K562 (cell line): ENCODE results near the gene CASKIN1. TPM values are rescaled to one million over a fixed set of nuclear protein-coding genes. Genes with fewer than 3 reads are reported as not detected.
A peak's percentile ranks its signal among the peaks of the same experiment; 100 is the strongest.

Source experiments
- CHAMP1 ChIP-seq: fragments of 450-650 bp; IDR thresholded peaks from 2 replicates; pipeline ENCODE4 v1.6.1; 2016; ENCODE audit warnings: mild to moderate bottlenecking
- CHD7 ChIP-seq: fragments of 200-600 bp; sonication (generic); IDR thresholded peaks from one replicate; pipeline ENCODE4 v1.6.1; 2012; ENCODE audit warnings: mild to moderate bottlenecking, low read depth, low read length, inconsistent platforms
- CTCF ChIP-seq, 3 experiments: IDR thresholded peaks in 2 of 3; conservative IDR thresholded peaks in 1 of 3; 2 replicates each; pipeline ENCODE4 v1.5.1; 2011 to 2012; ENCODE audit warnings: low read length in 3 of 3, mild to moderate bottlenecking in 3 of 3, control low read depth in 2 of 3, improper control_type of control experiment in 1 of 3, inconsistent platforms in 1 of 3, low read depth in 1 of 3, mixed read lengths in 1 of 3, moderate library complexity in 1 of 3; ENCODE audit not compliant: insufficient read depth in 2 of 3
- PCBP1 ChIP-seq: fragments of 200-400 bp; formaldehyde crosslinking; IDR thresholded peaks from 2 replicates; pipeline ENCODE4 v1.6.1; 2018; ENCODE audit warnings: mild to moderate bottlenecking, low read depth, low read length; ENCODE audit not compliant: poor library complexity, severe bottlenecking
- RBM17 ChIP-seq: fragments of 200-400 bp; formaldehyde crosslinking; IDR thresholded peaks from 2 replicates; pipeline ENCODE4 v1.6.1; 2017; ENCODE audit warnings: low read depth, mild to moderate bottlenecking, low read length, borderline replicate concordance
- RFX7 ChIP-seq: fragments of 250-450 bp; sonication (Bioruptor Pico); IDR thresholded peaks from 2 replicates; pipeline ENCODE4 v1.5.1; 2021; ENCODE audit warnings: mild to moderate bottlenecking
- SAFB2 ChIP-seq: fragments of 200-400 bp; formaldehyde crosslinking; IDR thresholded peaks from 2 replicates; pipeline ENCODE4 v1.6.1; 2018; ENCODE audit warnings: borderline replicate concordance, low read length, low read depth, moderate library complexity; ENCODE audit not compliant: severe bottlenecking
- SMAD3 ChIP-seq: fragments of 450-650 bp; formaldehyde crosslinking; conservative IDR thresholded peaks from 2 replicates; pipeline ENCODE4 v1.4.0; 2020; ENCODE audit warnings: mild to moderate bottlenecking
- TCF7L2 ChIP-seq: fragments of 150-350 bp; IDR thresholded peaks from 2 replicates; pipeline ENCODE4 v1.6.1; 2016; ENCODE audit warnings: low read depth, mild to moderate bottlenecking, low read length, moderate library complexity
- ZNF12 ChIP-seq: sonication (generic); formaldehyde crosslinking; IDR thresholded peaks from 2 replicates; pipeline ENCODE4 v1.4.0; 2020; ENCODE audit warnings: mild to moderate bottlenecking, missing genetic modification reagents
- ZNF165 ChIP-seq: fragments of 250-450 bp; sonication (Bioruptor Pico); IDR thresholded peaks from 2 replicates; pipeline ENCODE4 v1.4.0; 2020; ENCODE audit warnings: borderline replicate concordance
- polyA plus RNA-seq, 8 experiments: library from polyadenylated mRNA; depleted of rRNA in 4 of 8; stranded (reverse) in 5 of 8; unstranded in 3 of 8; fragments of >200 nt; fragmentation: Nextera tagmentation in 2 of 8; fragmentation: Illumina TruSeq in 1 of 8; extraction: Ambion mirVana in 2 of 8; extraction: Trizol in 1 of 8; gene quantifications; 2 replicates each; pipeline versions ENCODE4 v1.2.1 to v1.2.3, GENCODE V29; 2011 to 2014; ENCODE audit warnings: inconsistent platforms in 1 of 8, missing spikeins in 1 of 8
- total RNA-seq, 7 experiments: library from RNA; depleted of rRNA in 6 of 7; stranded (reverse); fragments of >200 nt in 6 of 7; fragmentation: Illumina TruSeq in 2 of 7; extraction: Trizol in 2 of 7; gene quantifications; 2 replicates each; pipeline versions ENCODE4 v1.2.1 to v1.2.3, GENCODE V29; 2011 to 2021; ENCODE audit warnings: low replicate concordance in 1 of 7

The CASKIN1 gene
- total and polyA plus RNA-seq, 9 of the 15 experiments (the other 6 are each of a cell fraction or from before 2014, with no cell fraction given) = 0.15 to 4.5 (median 1.5) TPM; not detected in 2

GRCh38 chr16:2223221-2223941 lies 27.0 kb upstream of the CASKIN1 start, which contains the start of gene E4F1 (continued):
- TF ChIP-seq SMAD3 (CRISPR knock-in tag) (no peak), CHD7 (no peak), CHAMP1 (no peak), ZNF165 (CRISPR knock-in tag) (no peak), PCBP1 (peak; percentile 92), SAFB2 (no peak), RFX7 (CRISPR knock-in tag) (no peak), ZNF12 (CRISPR knock-in tag) (peak; percentile 40; the same call in 1 of the 2 replicates), RBM17 (no peak), CTCF (IDR thresholded peaks at IDR 0.05 in 2 of 3, conservative IDR thresholded peaks at IDR 0.05 in 1 of 3; ENCODE audit: insufficient read depth in 2 of 3, low read depth in 1 of 3, low read length in 3 of 3) (0 out of 6 replicates have a peak, but pooled peaks of 1 of the 3 experiments have one; percentile 1), TCF7L2 (no peak)
